HCT116 (cell line): ENCODE data around the gene GLMP. TPM values are rescaled to one million over a fixed set of nuclear protein-coding genes. Genes with fewer than 3 reads are reported as not detected.

ENCODE experiments used
- ATAC-seq: fragments of 200-7000 bp; cut with Tn5 transposase; 2 replicates; pipeline ENCODE4 v1.9.1; 2020; ENCODE audit warnings: mild to moderate bottlenecking, moderate library complexity
- BruUV-seq: library from RNA; stranded (reverse); fragments of 400-500 nt; replicated peaks from 2 replicates; lab custom pipeline; 2021; lab: Mats Ljungman, UMichigan
- CTCF ChIA-PET: fragments of 300-600 bp; sonication (Branson Sonifier 250); formaldehyde crosslinking; loops from one replicate; lab custom pipeline; 2021; ENCODE audit warnings: antibody characterized with exemption; lab: Charles Lee
- POLR2A ChIA-PET: fragments of 300-600, 350-600 bp; sonication (Branson Sonifier 250); formaldehyde crosslinking; loops from one replicate; lab custom pipeline; 2021; ENCODE audit warnings: antibody characterized with exemption; lab: Charles Lee
- RAD21 ChIA-PET, 2 experiments: fragments of 300-600 bp; sonication (Branson Sonifier 250); formaldehyde crosslinking; loops; one replicate each; lab custom pipeline; 2023; ENCODE audit warnings: low total read pairs in 2 of 2; ENCODE audit not compliant: uncharacterized antibody in 2 of 2, unreplicated experiment in 2 of 2, low non-redundant PET in 1 of 2; lab: Charles Lee
- DNase-seq: peaks from one replicate; pipeline ENCODE4 v3.0.0-alpha.2; 2010; ENCODE audit warnings: low read depth, low spot score
- H2AFZ ChIP-seq: fragments of 200-600 bp; shearing (Covaris generic), sonication (generic); 2 replicates; pipeline ENCODE4 v1.6.1; 2017; ENCODE audit warnings: low read depth, mixed run types, mixed read lengths, antibody characterized with exemption, low read length; ENCODE audit not compliant: poor library complexity, severe bottlenecking
- H3K27ac ChIP-seq: 2 replicates; pipeline ENCODE4 v1.5.1; 2012; ENCODE audit warnings: low read depth, low read length
- H3K27me3 ChIP-seq: fragments of 200-600 bp; sonication (generic); 2 replicates; pipeline ENCODE4 v1.6.1; 2016; ENCODE audit warnings: mixed run types, low read length, mixed read lengths; ENCODE audit not compliant: insufficient read depth
- H3K36me3 ChIP-seq, 2 experiments: fragments of 200-500 bp in 1 of 2; fragments of 200-600 bp in 1 of 2; sonication (Bioruptor generic) in 1 of 2; sonication (generic) in 1 of 2; 2 replicates each; pipeline versions ENCODE4 v1.5.1 to v1.6.1; 2014 to 2016; ENCODE audit warnings: low read length in 2 of 2, inconsistent platforms in 1 of 2, mixed read lengths in 1 of 2, mixed run types in 1 of 2; ENCODE audit not compliant: insufficient read depth in 2 of 2, control insufficient read depth in 1 of 2
- H3K4me1 ChIP-seq, 2 experiments: fragments of 200-600 bp in 1 of 2; sonication (generic) in 1 of 2; 2 replicates each; pipeline versions ENCODE4 v1.5.1 to v1.6.1; 2012 to 2017; ENCODE audit warnings: low read length in 2 of 2, inconsistent platforms in 1 of 2, mild to moderate bottlenecking in 1 of 2, mixed read lengths in 1 of 2, mixed run types in 1 of 2, moderate library complexity in 1 of 2; ENCODE audit not compliant: insufficient read depth in 2 of 2, control insufficient read depth in 1 of 2
- H3K4me2 ChIP-seq: fragments of 200-600 bp; sonication (generic); 2 replicates; pipeline ENCODE4 v1.6.1; 2017; ENCODE audit warnings: mixed run types, low read length, mixed read lengths
- H3K4me3 ChIP-seq, 2 experiments: fragments of 200-600 bp in 1 of 2; sonication (generic) in 1 of 2; replicated peaks in 1 of 2; 2 replicates each; pipeline ENCODE4 v1.5.1; 2011 to 2016; ENCODE audit warnings: low read length in 2 of 2, control low read depth in 1 of 2, low read depth in 1 of 2, mild to moderate bottlenecking in 1 of 2, mixed read lengths in 1 of 2, mixed run types in 1 of 2
- H3K79me2 ChIP-seq: fragments of 200-600 bp; sonication (generic); 2 replicates; pipeline ENCODE4 v1.6.1; 2017; ENCODE audit warnings: mild to moderate bottlenecking, mixed run types, low read length, moderate library complexity, mixed read lengths; ENCODE audit not compliant: insufficient read depth
- H3K9ac ChIP-seq: fragments of 200-600 bp; sonication (generic); 2 replicates; pipeline ENCODE4 v1.6.1; 2016; ENCODE audit warnings: low read length, mixed read lengths
- H3K9me2 ChIP-seq: fragments of 200-600 bp; sonication (generic), shearing (Covaris generic); 2 replicates; pipeline ENCODE4 v1.6.1; 2017; ENCODE audit warnings: mixed run types, mild to moderate bottlenecking, moderate library complexity; ENCODE audit not compliant: insufficient read depth
- H3K9me3 ChIP-seq, 2 experiments: fragments of 200-500 bp in 1 of 2; fragments of 200-600 bp in 1 of 2; sonication (Bioruptor generic) in 1 of 2; sonication (generic) in 1 of 2; 2 replicates each; pipeline ENCODE4 v1.6.1; 2014 to 2017; ENCODE audit warnings: low read length in 2 of 2, mixed read lengths in 2 of 2, inconsistent platforms in 1 of 2, low read depth in 1 of 2, mild to moderate bottlenecking in 1 of 2, mixed run types in 1 of 2, moderate library complexity in 1 of 2; ENCODE audit not compliant: control insufficient read depth in 1 of 2, insufficient read depth in 1 of 2
- H4K20me1 ChIP-seq: fragments of 200-600 bp; sonication (generic), shearing (Covaris generic); 2 replicates; pipeline ENCODE4 v1.6.1; 2017; ENCODE audit warnings: mixed run types, mild to moderate bottlenecking, moderate library complexity; ENCODE audit not compliant: insufficient read depth
- CBX3 ChIP-seq: IDR thresholded peaks from 2 replicates; pipeline ENCODE4 v1.6.1; 2012; ENCODE audit warnings: low read depth
- FOSL1 ChIP-seq: IDR thresholded peaks from 2 replicates; pipeline ENCODE4 v1.6.1; 2012; ENCODE audit warnings: low read depth
- REST ChIP-seq: IDR thresholded peaks from 2 replicates; pipeline ENCODE4 v1.6.1; 2012; ENCODE audit warnings: low read depth
- ZFX ChIP-seq: fragments of 450-650 bp; IDR thresholded peaks from 2 replicates; pipeline ENCODE4 v1.6.1; 2017
- ZNF274 ChIP-seq: fragments of 200-500 bp; sonication (Bioruptor generic); IDR thresholded peaks from 2 replicates; pipeline ENCODE4 v1.6.1; 2014; ENCODE audit warnings: mild to moderate bottlenecking, low read depth, low read length, inconsistent platforms
- intact Hi-C: fragments of 100-400 bp; cut with micrococcal nuclease; formaldehyde crosslinking; loops from 2 replicates; pipeline ENCODE4 v1.10.0; 2022
- total RNA-seq: library from RNA; stranded (reverse); gene quantifications from one replicate; pipeline ENCODE4 v1.2.1, GENCODE V29; 2021; ENCODE audit not compliant: unreplicated experiment
- TF ChIP-seq, protein P1 (sequence below): IDR thresholded peaks from 2 replicates; pipeline ENCODE4 v1.6.1; 2012

The GLMP gene
- total RNA-seq, 1 experiment from 2014 or later = 27.8 TPM

- ChIA-PET CTCF (no interaction called here), RAD21 (no interaction called here), POLR2A (no interaction called here)
- H2AFZ ChIP-seq = no peak overlapping the region
- no peak for DNase-seq
- no peaks in the 10 kb centered on the region for H3K79me2 ChIP-seq
- no TSS peak for BruUV-seq
- ATAC-seq = no peak
- intact Hi-C loops = no loop called here
- H3K4me2 ChIP-seq = no peak overlapping the region
- no peak overlapping the region for H3K9ac ChIP-seq
- no peaks in the 10 kb centered on the region for H3K9me2 ChIP-seq
- no peaks in the 10 kb centered on the region for H3K9me3 ChIP-seq
- no peak overlapping the region for H3K4me3 ChIP-seq
- no peak overlapping the region for H3K27ac ChIP-seq
- H4K20me1 ChIP-seq = no peaks in the 10 kb centered on the region
- H3K27me3 ChIP-seq = no peaks in the 10 kb centered on the region
- no peaks in the 10 kb centered on the region; a peak in 1 of 4 replicates for H3K36me3 ChIP-seq
- H3K4me1 ChIP-seq = peaks cover 4 to 14% of the 10 kb centered on the region in 2 experiments; a peak in 3 of 4 replicates
- TF ChIP-seq, protein P1, sequence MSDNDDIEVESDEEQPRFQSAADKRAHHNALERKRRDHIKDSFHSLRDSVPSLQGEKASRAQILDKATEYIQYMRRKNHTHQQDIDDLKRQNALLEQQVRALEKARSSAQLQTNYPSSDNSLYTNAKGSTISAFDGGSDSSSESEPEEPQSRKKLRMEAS = no peak
- TF ChIP-seq CBX3 (no peak), ZFX (no peak), ZNF274 (no peak), FOSL1 (no peak), REST (no peak)
Measured at GRCh38 chr1:156291226-156292061, 4.0 kb downstream of the GLMP start.
